Cerebellar nuclear complex (tissue), 1 donor: ENCODE measurements around the gene FRRS1L.

ENCODE experiments used
- DNase-seq, 2 experiments: peaks; one replicate each; lab custom pipeline; 2025; lab: John Stamatoyannopoulos, UW

Gene FRRS1L

GRCh38 chr9:109166771-109167601, at the start of gene FRRS1L:
FRRS1L (minus strand) TSS chr9:109167249; CDS start chr9:109167138, 111 bp downstream.
- peak in 1 of 2 experiments; percentile 8 for DNase-seq

- DNase-seq: no peak
Measured at GRCh38 chr9:109214414-109214813, 47.4 kb upstream of the FRRS1L start.

- no peak for DNase-seq
Measured at GRCh38 chr9:109213285-109214121, 46.5 kb upstream of the FRRS1L start.

- no peak for DNase-seq
Measured at GRCh38 chr9:109212768-109213167, 45.7 kb upstream of the FRRS1L start.

- DNase-seq: no peak
Measured at GRCh38 chr9:109206670-109207069, 39.6 kb upstream of the FRRS1L start.

GRCh38 chr9:109205526-109205925, 38.5 kb upstream of the FRRS1L start:
- DNase-seq: no peak

- no peak for DNase-seq
Measured at GRCh38 chr9:109203761-109204360, 36.8 kb upstream of the FRRS1L start.

GRCh38 chr9:109199676-109200075, 32.6 kb upstream of the FRRS1L start:
- no peak for DNase-seq

- DNase-seq: no peak
Measured at GRCh38 chr9:109198736-109199382, 31.8 kb upstream of the FRRS1L start.

GRCh38 chr9:109193974-109194556, 27.0 kb upstream of the FRRS1L start:
- DNase-seq: no peak

GRCh38 chr9:109192732-109193361, 25.8 kb upstream of the FRRS1L start:
- no peak for DNase-seq

GRCh38 chr9:109191746-109192145, 24.7 kb upstream of the FRRS1L start:
- DNase-seq: no peak

GRCh38 chr9:109190151-109190550, 23.1 kb upstream of the FRRS1L start:
- no peak for DNase-seq

GRCh38 chr9:109186857-109187520, 19.9 kb upstream of the FRRS1L start:
- DNase-seq: no peak

- DNase-seq: peak; percentile 27 to 72
Measured at GRCh38 chr9:109182940-109183798, 16.1 kb upstream of the FRRS1L start.

- no peak for DNase-seq
Measured at GRCh38 chr9:109182550-109182939, 15.5 kb upstream of the FRRS1L start.

- DNase-seq: no peak
Measured at GRCh38 chr9:109181284-109181683, 14.2 kb upstream of the FRRS1L start.

- DNase-seq: peak; percentile 33 to 60
Measured at GRCh38 chr9:109179801-109180523, 12.9 kb upstream of the FRRS1L start.

- DNase-seq: no peak
Measured at GRCh38 chr9:109176963-109177362, 9.9 kb upstream of the FRRS1L start.
